Lung (tissue), 12 donors: ENCODE results near the gene ITGAD. TPM values are rescaled to one million over a fixed set of nuclear protein-coding genes. Genes with fewer than 3 reads are reported as not detected.

Source experiments
- ATAC-seq: fragments of 200-7000 bp; cut with Tn5 transposase; one replicate; pipeline ENCODE4 v1.9.1; 2020; ENCODE audit warnings: moderate number of reproducible peaks; ENCODE audit not compliant: insufficient read depth, low FRiP score
- DNase-seq, 3 donors: peaks; one replicate each; pipeline ENCODE4 v3.0.0-alpha.2; 2013 to 2017
- H3K27ac ChIP-seq, 2 donors: one replicate each; pipeline ENCODE4 v1.5.1; 2013; ENCODE audit warnings: mild to moderate bottlenecking in 2 of 2, moderate library complexity in 2 of 2, control low read depth in 1 of 2, inconsistent platforms in 1 of 2, low read depth in 1 of 2, low read length in 1 of 2
- H3K27me3 ChIP-seq, 3 donors: one replicate each; pipeline ENCODE4 v1.5.1; 2013; ENCODE audit warnings: low read length in 2 of 3; ENCODE audit not compliant: control insufficient read depth in 3 of 3, insufficient read depth in 3 of 3
- H3K36me3 ChIP-seq, 4 donors: one replicate each; pipeline ENCODE4 v1.5.1; 2013; ENCODE audit warnings: low read length in 4 of 4, mild to moderate bottlenecking in 1 of 4, moderate library complexity in 1 of 4; ENCODE audit not compliant: control insufficient read depth in 4 of 4, insufficient read depth in 4 of 4
- H3K4me1 ChIP-seq, 5 donors: one replicate each; pipeline ENCODE4 v1.5.1; 2013; ENCODE audit warnings: low read length in 5 of 5, mild to moderate bottlenecking in 2 of 5, moderate library complexity in 1 of 5; ENCODE audit not compliant: control insufficient read depth in 5 of 5, insufficient read depth in 5 of 5
- H3K4me3 ChIP-seq: one replicate; pipeline ENCODE4 v1.5.1; 2013; ENCODE audit warnings: mild to moderate bottlenecking, control low read depth, moderate library complexity
- H3K9ac ChIP-seq, 2 donors: one replicate each; pipeline ENCODE4 v1.5.1; 2013; ENCODE audit warnings: low read length in 2 of 2, control low read depth in 1 of 2; ENCODE audit not compliant: insufficient read depth in 1 of 2
- H3K9me3 ChIP-seq, 4 donors: one replicate each; pipeline ENCODE4 v1.5.1; 2013; ENCODE audit warnings: low read length in 3 of 4, mild to moderate bottlenecking in 1 of 4, moderate library complexity in 1 of 4; ENCODE audit not compliant: control insufficient read depth in 4 of 4, insufficient read depth in 3 of 4
- WGBS, 2 donors: extraction: QIAGEN DNeasy Blood & Tissue Kit; methylation state at CpG; one replicate each; pipeline ENCODE4 v1.1.7; 2013; 5-methylcytosine and 5-hydroxymethylcytosine counted together
- polyA plus RNA-seq, 2 donors: library from polyadenylated mRNA; stranded (reverse); fragments of 200-250 nt; gene quantifications; one replicate each; pipeline ENCODE4 v1.2.1, GENCODE V29; 2013
- total RNA-seq, 2 donors: library from RNA; depleted of rRNA in 1 of 2; stranded (reverse); fragments of >200 nt in 1 of 2; gene quantifications; one replicate each; pipeline ENCODE4 v1.2.1, GENCODE V29; 2014 to 2021
- TF ChIP-seq, protein P1 (sequence below): IDR thresholded peaks from 2 replicates; pipeline ENCODE4 v1.5.1; 2012; ENCODE audit warnings: mild to moderate bottlenecking; ENCODE audit errors: control extremely low read depth, extremely low read depth
- donor health status: control.
- donor health status: control.
- donor health status: Bipolar disorder and iron deficiency.
- donor health status: healthy.
- donor health status: DM: yes; HTN: yes; CAD: no.

The ITGAD gene
- total and polyA plus RNA-seq, 4 donors = 0.19 to 1.5 (median 0.33) TPM

DNA sequence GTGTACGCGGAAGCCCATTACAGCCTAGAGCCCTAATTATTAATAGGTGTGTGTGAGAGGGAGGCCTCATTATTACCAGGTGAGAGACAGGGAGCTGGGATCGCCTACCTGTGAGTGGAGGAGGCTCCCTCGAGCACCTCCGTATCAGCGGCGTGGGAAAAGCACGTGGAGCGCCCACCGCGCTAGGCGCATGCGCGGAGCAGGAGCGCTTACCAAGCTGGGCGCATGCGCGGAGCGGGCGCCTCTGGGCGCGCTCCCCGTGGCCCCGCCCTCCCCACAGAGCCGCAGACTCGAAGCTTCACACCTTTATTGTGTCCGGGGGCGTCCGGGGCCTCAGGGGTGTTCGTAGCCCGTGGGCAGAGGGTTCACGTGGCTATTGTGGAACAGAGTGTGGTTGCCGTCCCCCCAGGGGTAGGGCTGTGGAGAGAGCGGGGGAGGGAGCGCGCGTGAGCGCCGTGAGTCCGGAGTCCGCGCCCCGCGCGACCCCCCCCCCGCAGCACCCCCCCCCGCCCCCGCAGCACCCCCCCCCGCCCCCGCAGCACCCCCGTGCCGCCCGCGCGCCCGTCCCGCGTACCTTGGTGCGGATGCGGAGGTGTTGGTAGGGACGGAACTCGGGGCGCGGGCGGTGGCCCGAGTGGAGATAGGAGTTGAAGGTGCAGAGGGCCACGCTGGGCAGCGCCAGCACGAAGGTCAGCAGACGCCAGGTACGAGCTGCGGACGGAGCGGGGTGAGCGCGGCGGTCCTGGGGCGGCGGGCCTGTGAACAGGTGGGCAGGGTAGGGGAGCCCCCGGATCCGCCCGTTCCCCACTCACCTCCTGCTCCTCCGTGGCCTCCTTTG, 34.5 kb downstream of the ITGAD start:
- Histone ChIP-seq H3K4me3 (no peak overlapping the region), H3K4me1 (peaks cover 0 to 6% (median 0%) of the 10 kb centered on the region in 5 donors), H3K36me3 (peaks cover 0 to 3% (median 0%) of the 10 kb centered on the region in 4 donors), H3K27ac (peak overlapping the region in 1 of 2 donors; percentile 95), H3K27me3 (peaks cover 0 to 18% (median 4%) of the 10 kb centered on the region in 3 donors), H3K9ac (no peak overlapping the region), H3K9me3 (no peaks in the 10 kb centered on the region)
- 22 to 35% methylated on average over 42 to 71 of the region's 83 CpGs for WGBS, 2 donors
- ATAC-seq = peak; percentile 53
- peak; percentile 25 to 54 (median 37) for DNase-seq
- TF ChIP-seq, protein P1, sequence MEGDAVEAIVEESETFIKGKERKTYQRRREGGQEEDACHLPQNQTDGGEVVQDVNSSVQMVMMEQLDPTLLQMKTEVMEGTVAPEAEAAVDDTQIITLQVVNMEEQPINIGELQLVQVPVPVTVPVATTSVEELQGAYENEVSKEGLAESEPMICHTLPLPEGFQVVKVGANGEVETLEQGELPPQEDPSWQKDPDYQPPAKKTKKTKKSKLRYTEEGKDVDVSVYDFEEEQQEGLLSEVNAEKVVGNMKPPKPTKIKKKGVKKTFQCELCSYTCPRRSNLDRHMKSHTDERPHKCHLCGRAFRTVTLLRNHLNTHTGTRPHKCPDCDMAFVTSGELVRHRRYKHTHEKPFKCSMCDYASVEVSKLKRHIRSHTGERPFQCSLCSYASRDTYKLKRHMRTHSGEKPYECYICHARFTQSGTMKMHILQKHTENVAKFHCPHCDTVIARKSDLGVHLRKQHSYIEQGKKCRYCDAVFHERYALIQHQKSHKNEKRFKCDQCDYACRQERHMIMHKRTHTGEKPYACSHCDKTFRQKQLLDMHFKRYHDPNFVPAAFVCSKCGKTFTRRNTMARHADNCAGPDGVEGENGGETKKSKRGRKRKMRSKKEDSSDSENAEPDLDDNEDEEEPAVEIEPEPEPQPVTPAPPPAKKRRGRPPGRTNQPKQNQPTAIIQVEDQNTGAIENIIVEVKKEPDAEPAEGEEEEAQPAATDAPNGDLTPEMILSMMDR = no peak

DNA sequence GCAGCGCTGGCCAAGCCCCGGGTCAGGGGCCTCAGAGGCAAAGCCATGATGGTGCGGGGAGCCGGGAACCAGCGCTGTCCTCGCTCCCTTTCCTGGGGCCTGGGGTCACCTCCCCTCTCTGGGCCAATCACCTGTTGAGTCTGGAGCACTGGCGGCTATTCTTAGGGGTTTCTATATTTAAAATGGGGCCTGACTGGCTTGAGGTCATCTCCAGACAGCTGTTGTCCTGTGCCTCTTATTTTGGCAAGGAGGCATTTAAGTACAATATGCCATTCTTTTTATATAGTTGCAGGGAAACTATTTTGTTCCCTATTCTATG, 35.1 kb downstream of the ITGAD start, which contains the start of gene COX6A2:
Gene COX6A2, minus strand, starts transcription at position 82 of the 319 bp plus-strand sequence. Its CDS starts 35 bp downstream, at position 47.
- Histone ChIP-seq H3K4me3 (no peak within 1 kb of the TSS), H3K27me3 (peaks cover 0 to 15% (median 4%) of the 10 kb centered on the region in 3 donors), H3K4me1 (peaks cover 0 to 6% (median 0%) of the 10 kb centered on the region in 5 donors), H3K9me3 (no peaks in the 10 kb centered on the region), H3K36me3 (peaks cover 0 to 3% (median 0%) of the 10 kb centered on the region in 4 donors), H3K27ac (peak within 1 kb of the TSS in 1 of 2 donors; percentile 95), H3K9ac (no peak within 1 kb of the TSS)
- no peak for DNase-seq
- 61 to 72% methylated on average over 7 of the region's 7 CpGs for WGBS, 2 donors
- no peak for ATAC-seq
- TF ChIP-seq, protein P1 = no peak

DNA sequence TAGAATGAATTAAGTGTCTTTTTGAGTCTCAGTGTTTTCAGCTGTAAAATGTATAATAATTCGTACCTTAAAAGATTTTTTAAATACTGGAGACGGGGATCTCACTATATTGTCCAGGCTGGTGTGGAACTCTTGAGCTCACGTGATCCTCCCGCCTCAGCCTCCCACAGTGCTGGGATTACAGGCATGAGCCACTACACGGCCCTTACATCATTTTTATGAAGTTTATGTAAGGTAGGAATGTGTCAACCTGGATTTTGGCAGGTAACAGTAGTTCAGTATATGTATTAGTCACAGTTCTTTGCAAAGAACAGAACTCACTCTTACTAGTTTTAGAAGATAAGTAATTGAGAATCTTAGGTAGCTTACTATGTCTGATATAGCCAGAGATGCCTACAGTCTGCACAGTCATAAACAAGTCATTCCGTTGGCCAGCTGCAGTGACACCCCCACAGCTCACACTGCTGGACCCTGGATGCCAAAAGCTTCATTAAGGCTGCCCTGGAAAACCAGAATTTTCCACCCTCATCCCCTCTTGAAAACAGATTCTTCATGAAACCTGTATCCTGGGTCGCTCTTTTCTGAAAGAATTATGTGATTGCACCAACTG, 35.6 kb downstream of the ITGAD start:
- H3K9me3 ChIP-seq = no peaks in the 10 kb centered on the region
- H3K27me3 ChIP-seq = peaks cover 0 to 15% (median 4%) of the 10 kb centered on the region in 3 donors
- H3K27ac ChIP-seq = peak overlapping the region in 1 of 2 donors; percentile 95
- H3K36me3 ChIP-seq = peaks cover 0 to 3% (median 0%) of the 10 kb centered on the region in 4 donors
- WGBS, 2 donors = 79 to 87% methylated on average over 7 of the region's 7 CpGs
- no peak overlapping the region for H3K4me3 ChIP-seq
- H3K4me1 ChIP-seq = peaks cover 0 to 7% (median 0%) of the 10 kb centered on the region in 5 donors
- H3K9ac ChIP-seq = no peak overlapping the region
- DNase-seq (no peak), ATAC-seq (no peak)
- TF ChIP-seq, protein P1 = no peak
